Measurements from ENCODE around the gene TRAK1. TPM values are rescaled to one million over a fixed set of nuclear protein-coding genes. Genes with fewer than 3 reads are reported as not detected.

Gene TRAK1
- total RNA-seq, 1 donor, result 52.2 TPM

DNA sequence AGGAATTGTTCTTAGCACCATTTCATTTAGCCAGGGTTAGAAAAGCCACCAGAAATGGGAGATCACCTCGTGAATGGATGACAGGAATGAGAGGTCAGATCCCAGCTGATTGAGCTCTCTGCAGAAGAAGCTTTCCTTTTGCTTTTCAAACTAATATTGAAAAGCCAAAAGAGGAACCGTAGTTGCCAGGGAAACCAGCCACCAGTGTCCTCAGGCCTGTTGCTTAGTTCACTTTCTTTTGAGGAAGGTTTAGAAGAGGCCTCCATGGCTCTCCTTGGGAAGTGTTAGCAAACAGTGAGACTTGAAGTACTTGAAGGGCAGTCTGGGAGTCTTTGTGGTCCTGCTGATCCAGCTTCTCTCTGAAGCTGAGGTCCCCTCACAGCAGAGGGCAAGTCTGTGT lies 182.2 kb downstream of the TRAK1 start:
- DNase-seq (ENCODE audit: low read depth), result no peak
- TF ChIP-seq, protein P1, sequence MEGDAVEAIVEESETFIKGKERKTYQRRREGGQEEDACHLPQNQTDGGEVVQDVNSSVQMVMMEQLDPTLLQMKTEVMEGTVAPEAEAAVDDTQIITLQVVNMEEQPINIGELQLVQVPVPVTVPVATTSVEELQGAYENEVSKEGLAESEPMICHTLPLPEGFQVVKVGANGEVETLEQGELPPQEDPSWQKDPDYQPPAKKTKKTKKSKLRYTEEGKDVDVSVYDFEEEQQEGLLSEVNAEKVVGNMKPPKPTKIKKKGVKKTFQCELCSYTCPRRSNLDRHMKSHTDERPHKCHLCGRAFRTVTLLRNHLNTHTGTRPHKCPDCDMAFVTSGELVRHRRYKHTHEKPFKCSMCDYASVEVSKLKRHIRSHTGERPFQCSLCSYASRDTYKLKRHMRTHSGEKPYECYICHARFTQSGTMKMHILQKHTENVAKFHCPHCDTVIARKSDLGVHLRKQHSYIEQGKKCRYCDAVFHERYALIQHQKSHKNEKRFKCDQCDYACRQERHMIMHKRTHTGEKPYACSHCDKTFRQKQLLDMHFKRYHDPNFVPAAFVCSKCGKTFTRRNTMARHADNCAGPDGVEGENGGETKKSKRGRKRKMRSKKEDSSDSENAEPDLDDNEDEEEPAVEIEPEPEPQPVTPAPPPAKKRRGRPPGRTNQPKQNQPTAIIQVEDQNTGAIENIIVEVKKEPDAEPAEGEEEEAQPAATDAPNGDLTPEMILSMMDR (IDR thresholded peaks at IDR 0.05; ENCODE audit: insufficient read depth, low read depth, low read length), result no peak

DNA sequence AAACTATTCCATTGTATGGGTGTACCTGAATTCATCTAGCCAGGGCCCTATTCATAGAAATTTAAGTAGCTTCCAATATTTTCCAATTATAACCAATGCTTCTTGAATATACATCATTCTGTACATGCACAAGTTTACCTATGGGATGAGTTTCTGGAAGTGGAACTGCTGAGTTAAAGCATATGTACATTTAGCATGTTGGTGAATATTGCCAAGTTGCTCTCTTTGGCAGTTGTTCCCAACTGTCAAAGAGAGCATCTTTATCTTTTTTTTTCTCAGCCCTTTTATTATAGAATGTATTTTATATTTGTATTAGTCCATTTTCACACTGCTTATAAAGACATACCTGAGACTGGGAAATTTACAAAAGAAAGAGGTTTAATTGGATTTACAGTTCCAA lies 183.1 kb downstream of the TRAK1 start:
- H3K4me3 ChIP-seq (ENCODE audit: low read depth, low read length), result no peak overlapping the region
- TF ChIP-seq, protein P1 (IDR thresholded peaks at IDR 0.05; ENCODE audit: insufficient read depth, low read depth, low read length), result no peak
- DNase-seq (ENCODE audit: low read depth), result no peak

More for the DNA sequence above, 182.2 kb downstream of the TRAK1 start:
- no peak overlapping the region for H3K4me3 ChIP-seq (ENCODE audit: low read depth, low read length)

DNA sequence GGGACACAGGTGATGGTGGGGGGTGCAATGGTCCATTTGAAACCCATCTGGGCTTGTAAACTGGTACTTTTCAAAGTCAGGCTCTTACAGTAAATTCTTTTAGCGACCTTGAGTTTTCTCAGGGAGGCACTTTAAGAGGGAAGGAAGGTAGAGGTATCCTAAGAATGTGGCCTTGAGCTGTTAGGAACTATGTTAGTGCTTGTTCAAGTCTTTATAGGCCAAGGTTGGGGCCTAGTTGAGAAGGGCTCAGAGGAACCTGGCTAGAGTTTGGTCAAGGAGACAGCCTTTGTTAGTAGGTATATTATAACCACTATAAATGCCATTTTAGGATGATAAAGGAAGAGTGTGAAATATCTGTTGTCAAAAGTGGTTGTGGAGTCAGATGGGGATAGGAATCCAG lies 184.1 kb downstream of the TRAK1 start:
- TF ChIP-seq, protein P1 (IDR thresholded peaks at IDR 0.05; ENCODE audit: insufficient read depth, low read depth, low read length), result no peak
- DNase-seq (ENCODE audit: low read depth), result no peak
- H3K4me3 ChIP-seq (ENCODE audit: low read depth, low read length), result no peak overlapping the region

Small RNA genes lying within 50 kb of the gene (small RNA-seq; reads per million reads assigned to genes)
- not detected for gene RNU4-78P

Other genes starting within 250 kb of the TRAK1 start
- 8.1 and 22.0 TPM in 2 replicates for gene ULK4, start 129.3 kb upstream of the TRAK1 start, total RNA-seq
- not detected in 2 replicates for gene CCK, start 174.8 kb downstream of the TRAK1 start, total RNA-seq